NT2/D1 (cell line): Measurements from ENCODE around the gene PAK5.

Experiments used
- DNase-seq: peaks from one replicate; pipeline ENCODE4 v3.0.0-alpha.2; 2011; ENCODE audit warnings: low read depth, low spot score
- H3K27me3 ChIP-seq: 2 replicates; pipeline ENCODE4 v1.6.0; 2011; ENCODE audit warnings: mild to moderate bottlenecking; ENCODE audit not compliant: insufficient read length, insufficient read depth
- H3K36me3 ChIP-seq: 2 replicates; pipeline ENCODE4 v1.6.1; 2011; ENCODE audit warnings: mild to moderate bottlenecking, low read length, mixed read lengths; ENCODE audit not compliant: insufficient read depth, insufficient read length
- H3K4me1 ChIP-seq: 2 replicates; pipeline ENCODE4 v1.5.1; 2011; ENCODE audit not compliant: insufficient read depth, insufficient read length
- H3K4me3 ChIP-seq: 2 replicates; pipeline ENCODE4 v1.5.1; 2011; ENCODE audit warnings: low read depth; ENCODE audit not compliant: insufficient read length
- H3K9ac ChIP-seq: 2 replicates; pipeline ENCODE4 v1.6.0; 2011; ENCODE audit warnings: low read depth; ENCODE audit not compliant: insufficient read length
- H3K9me3 ChIP-seq: 2 replicates; pipeline ENCODE4 v1.5.1; 2011; ENCODE audit warnings: mild to moderate bottlenecking, low read length; ENCODE audit not compliant: insufficient read depth
- SUZ12 ChIP-seq: IDR thresholded peaks from 2 replicates; pipeline ENCODE4 v1.6.1; 2011; ENCODE audit not compliant: insufficient read length, insufficient read depth; ENCODE audit errors: extremely low read depth
- YY1 ChIP-seq: IDR thresholded peaks from 2 replicates; pipeline ENCODE4 v1.6.1; 2011; ENCODE audit not compliant: insufficient read length, insufficient read depth
- ZNF274 ChIP-seq: IDR thresholded peaks from 2 replicates; pipeline ENCODE4 v1.6.1; 2011; ENCODE audit warnings: mild to moderate bottlenecking, low read depth, low read length

Gene PAK5

DNA sequence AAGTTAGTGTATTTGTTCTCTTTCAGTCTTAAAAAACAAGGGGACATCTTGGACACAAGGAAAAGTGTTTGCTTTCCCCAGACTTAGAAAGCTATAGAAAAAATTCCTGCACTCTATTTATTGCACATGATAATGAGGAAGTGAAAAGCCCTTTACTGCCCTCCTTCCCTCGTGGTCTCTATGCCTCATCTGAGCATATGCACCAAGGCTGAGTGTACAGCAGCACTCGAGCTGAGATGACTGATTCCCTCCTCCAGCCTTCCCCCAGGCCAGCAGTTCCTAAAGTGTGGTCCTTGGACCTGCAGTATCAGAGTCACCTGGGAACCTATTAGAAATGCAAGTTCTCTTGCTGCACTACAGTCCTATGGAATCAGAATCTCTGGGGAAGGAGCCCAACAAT lies 338.8 kb downstream of the PAK5 start:
- no peak overlapping the region for H3K9ac ChIP-seq
- H3K36me3 ChIP-seq, result no peaks in the 10 kb centered on the region
- H3K4me3 ChIP-seq, result no peak overlapping the region
- H3K4me1 ChIP-seq, result no peaks in the 10 kb centered on the region
- DNase-seq, result no peak
- TF ChIP-seq SUZ12, result no peak
- no peak for TF ChIP-seq YY1
- TF ChIP-seq ZNF274, result no peak
- peaks cover 2% of the 10 kb centered on the region for H3K27me3 ChIP-seq
- no peaks in the 10 kb centered on the region for H3K9me3 ChIP-seq

DNA sequence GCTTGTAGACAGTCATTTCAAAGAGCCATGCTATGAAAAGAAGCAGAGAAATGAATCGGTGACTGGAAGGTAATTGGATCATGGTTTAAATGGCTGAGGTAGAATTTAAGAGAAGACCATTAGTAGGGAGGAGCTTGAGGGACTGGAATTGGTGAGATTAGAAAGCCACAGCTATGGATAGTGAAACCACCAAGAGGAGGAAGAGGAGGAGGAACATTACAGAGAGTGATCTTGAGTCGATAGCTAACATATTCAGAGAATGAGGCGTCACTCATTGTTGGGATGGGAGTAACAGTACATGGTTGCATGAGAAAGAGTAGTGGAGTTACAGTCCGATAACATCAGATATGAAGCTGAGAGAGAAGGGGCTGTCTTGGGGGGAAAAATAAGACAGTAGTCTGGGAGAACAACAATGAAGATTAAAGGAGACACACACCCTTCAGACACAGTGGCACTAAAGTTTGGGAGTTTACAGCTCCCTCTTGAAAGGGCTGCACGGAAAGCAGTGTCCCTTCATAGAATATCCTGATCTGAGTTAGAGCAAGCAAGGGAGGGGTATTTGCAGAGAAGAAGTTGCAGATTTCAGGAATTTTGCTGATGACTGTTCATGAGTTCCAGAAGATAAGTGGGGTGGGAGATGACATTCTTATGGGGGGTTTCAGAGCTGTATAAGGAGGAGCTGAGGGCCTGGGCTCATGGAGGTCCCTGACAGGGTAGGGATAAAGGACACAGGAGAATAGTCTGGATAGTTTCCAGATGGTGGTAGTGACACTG lies 339.6 kb downstream of the PAK5 start:
- no peak overlapping the region for H3K4me3 ChIP-seq
- DNase-seq, result no peak
- no peaks in the 10 kb centered on the region for H3K27me3 ChIP-seq
- no peaks in the 10 kb centered on the region for H3K4me1 ChIP-seq
- H3K9me3 ChIP-seq, result no peaks in the 10 kb centered on the region
- no peaks in the 10 kb centered on the region for H3K36me3 ChIP-seq
- TF ChIP-seq YY1 (no peak), ZNF274 (no peak)
- no peak overlapping the region for H3K9ac ChIP-seq

DNA sequence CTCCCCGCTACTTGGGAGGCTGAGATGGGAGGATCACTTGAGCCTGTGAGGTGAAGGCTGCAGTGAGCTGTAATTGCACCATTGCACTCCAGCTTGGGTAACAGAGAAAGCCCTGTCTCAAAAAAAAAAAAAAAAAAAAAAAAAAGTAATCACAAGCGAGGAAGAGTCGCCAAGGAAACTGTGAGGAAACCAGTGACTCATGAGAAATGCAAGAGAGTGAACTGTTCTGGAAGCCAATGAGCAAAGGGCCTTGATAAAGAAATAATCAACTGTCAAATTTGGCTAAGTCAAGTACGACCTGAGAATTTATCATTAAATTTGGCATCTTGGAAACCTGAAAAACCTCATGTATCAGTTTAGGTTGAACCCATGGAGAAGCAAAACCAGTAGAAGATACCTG lies 340.6 kb downstream of the PAK5 start:
- no peaks in the 10 kb centered on the region for H3K4me1 ChIP-seq
- H3K9ac ChIP-seq, result no peak overlapping the region
- H3K36me3 ChIP-seq, result no peaks in the 10 kb centered on the region
- TF ChIP-seq SUZ12, result no peak
- TF ChIP-seq ZNF274, result no peak
- no peak for TF ChIP-seq YY1
- no peaks in the 10 kb centered on the region for H3K9me3 ChIP-seq
- H3K27me3 ChIP-seq, result no peaks in the 10 kb centered on the region
- H3K4me3 ChIP-seq, result no peak overlapping the region
- DNase-seq, result no peak

DNA sequence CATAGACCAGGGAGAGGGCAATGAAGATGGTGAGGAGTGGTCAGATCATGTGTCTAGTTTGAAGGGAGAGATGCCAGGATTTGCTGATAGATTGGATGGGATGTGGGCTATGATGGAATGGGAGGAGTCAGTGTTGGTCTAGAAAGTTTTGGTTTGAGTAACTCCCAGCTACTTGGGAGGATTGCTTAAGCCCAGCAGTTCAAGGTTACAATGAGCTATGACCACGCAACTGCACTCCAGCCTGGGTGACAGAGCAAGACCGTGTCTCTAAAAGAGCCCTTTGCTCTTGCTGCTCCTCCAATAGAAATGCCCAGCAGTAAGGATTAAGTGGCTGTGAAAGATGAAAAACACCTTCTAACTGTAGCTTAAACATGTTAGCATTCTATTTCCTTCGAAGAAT lies 342.7 kb downstream of the PAK5 start:
- no peak overlapping the region for H3K4me3 ChIP-seq
- no peaks in the 10 kb centered on the region for H3K36me3 ChIP-seq
- DNase-seq, result no peak
- H3K9ac ChIP-seq, result no peak overlapping the region
- no peaks in the 10 kb centered on the region for H3K27me3 ChIP-seq
- TF ChIP-seq YY1 (no peak), ZNF274 (no peak), SUZ12 (no peak)
- H3K4me1 ChIP-seq, result no peaks in the 10 kb centered on the region
- H3K9me3 ChIP-seq, result no peaks in the 10 kb centered on the region

DNA sequence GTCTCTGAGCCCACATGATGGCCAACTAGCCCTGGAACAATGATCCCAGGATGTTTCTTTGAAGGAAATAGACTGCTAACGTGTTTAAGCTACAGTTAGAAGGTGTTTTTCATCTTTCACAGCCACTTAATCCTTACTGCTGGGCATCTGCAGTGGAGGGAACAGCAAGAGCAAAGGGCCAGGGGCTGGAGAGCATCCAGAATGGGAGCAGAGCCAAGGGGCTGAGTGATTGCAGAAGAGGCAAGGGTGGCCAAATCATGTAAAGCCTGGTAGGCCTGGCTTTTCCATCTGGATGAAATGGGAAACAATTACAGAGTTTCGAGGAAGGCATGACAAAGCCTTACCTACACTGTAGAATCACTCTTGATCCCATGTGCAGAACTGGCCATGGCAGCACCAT lies 343.2 kb downstream of the PAK5 start:
- no peak for DNase-seq
- TF ChIP-seq YY1 (no peak), ZNF274 (no peak), SUZ12 (no peak)
- no peaks in the 10 kb centered on the region for H3K4me1 ChIP-seq
- no peaks in the 10 kb centered on the region for H3K36me3 ChIP-seq
- no peak overlapping the region for H3K4me3 ChIP-seq
- no peak overlapping the region for H3K9ac ChIP-seq
- no peaks in the 10 kb centered on the region for H3K9me3 ChIP-seq
- no peaks in the 10 kb centered on the region for H3K27me3 ChIP-seq

DNA sequence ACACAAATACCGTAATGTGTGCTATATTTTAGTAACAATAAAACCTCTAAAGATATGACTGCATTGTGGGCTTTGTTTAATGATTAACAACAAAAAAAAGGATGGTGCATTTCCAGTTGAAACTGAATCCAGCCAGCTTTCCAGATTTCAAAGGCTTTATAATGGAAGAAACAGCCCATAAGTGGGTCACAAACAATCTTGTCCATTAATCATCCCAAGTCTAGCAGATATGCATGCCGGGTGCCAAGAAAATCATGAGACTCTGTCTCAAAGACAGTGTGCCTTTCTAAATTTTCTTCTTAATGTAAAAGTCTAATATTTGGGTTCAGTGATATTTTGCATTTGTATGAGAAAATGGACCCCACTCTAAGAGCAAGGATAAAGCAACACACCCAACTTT lies 345.1 kb downstream of the PAK5 start:
- no peak for DNase-seq
- no peaks in the 10 kb centered on the region for H3K27me3 ChIP-seq
- H3K9me3 ChIP-seq, result no peaks in the 10 kb centered on the region
- no peak overlapping the region for H3K9ac ChIP-seq
- no peaks in the 10 kb centered on the region for H3K4me1 ChIP-seq
- TF ChIP-seq ZNF274 (no peak), YY1 (no peak), SUZ12 (no peak)
- no peaks in the 10 kb centered on the region for H3K36me3 ChIP-seq
- no peak overlapping the region for H3K4me3 ChIP-seq

DNA sequence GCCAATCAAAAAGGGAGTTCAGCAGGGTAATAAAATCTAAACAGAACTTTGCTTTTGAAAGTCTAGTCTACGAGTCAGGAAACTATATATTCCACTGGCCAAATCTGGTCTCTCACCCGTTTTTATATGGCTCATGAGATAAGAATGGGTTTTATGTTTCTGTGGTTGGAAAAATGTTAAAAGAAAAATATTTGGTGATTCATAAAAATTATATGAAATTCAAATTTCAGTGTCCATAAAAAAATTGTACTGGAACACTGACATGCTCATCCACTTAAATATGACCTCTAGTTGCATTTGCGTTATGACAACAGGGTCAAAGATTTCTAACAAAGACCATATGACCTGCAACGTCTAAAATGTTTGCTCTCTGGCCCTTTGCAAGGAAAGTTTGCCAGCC lies 346.8 kb downstream of the PAK5 start:
- Histone ChIP-seq H3K36me3 (no peaks in the 10 kb centered on the region), H3K4me3 (no peak overlapping the region), H3K27me3 (no peaks in the 10 kb centered on the region), H3K9ac (no peak overlapping the region), H3K9me3 (no peaks in the 10 kb centered on the region), H3K4me1 (no peaks in the 10 kb centered on the region)
- DNase-seq, result no peak
- TF ChIP-seq ZNF274, result no peak
- no peak for TF ChIP-seq YY1
- TF ChIP-seq SUZ12, result no peak
